ENCODE measurements around the gene CHN2. TPM values are rescaled to one million over a fixed set of nuclear protein-coding genes. Genes with fewer than 3 reads are reported as not detected.

The CHN2 gene
- total RNA-seq, 1 donor from 2014 or later, result 36.1 TPM

GRCh38 chr7:29326864-29327263 lies 132.3 kb downstream of the CHN2 start:
- H3K27me3 ChIP-seq (ENCODE audit: low read depth), result no peaks in the 10 kb centered on the region
- no peak for TF ChIP-seq CTCF (IDR thresholded peaks at IDR 0.05; ENCODE audit: borderline replicate concordance)
- no peak for DNase-seq
- H3K4me3 ChIP-seq, result no peak overlapping the region
- H3K36me3 ChIP-seq, result no peaks in the 10 kb centered on the region
- H3K27ac ChIP-seq (replicated peaks), result no peak overlapping the region
- intact Hi-C loops (cut with micrococcal nuclease), result no loop called here
- no peaks in the 10 kb centered on the region for H3K9me3 ChIP-seq (replicated peaks)
- peaks cover 24% of the 10 kb centered on the region for H3K4me1 ChIP-seq

- intact Hi-C loops (cut with micrococcal nuclease), result no loop called here
- no peaks in the 10 kb centered on the region for H3K36me3 ChIP-seq
- peaks cover 24% of the 10 kb centered on the region for H3K4me1 ChIP-seq
- H3K4me3 ChIP-seq, result no peak overlapping the region
- no peak for TF ChIP-seq CTCF (IDR thresholded peaks at IDR 0.05; ENCODE audit: borderline replicate concordance)
- no peaks in the 10 kb centered on the region for H3K27me3 ChIP-seq (ENCODE audit: low read depth)
- DNase-seq, result no peak
- no peaks in the 10 kb centered on the region for H3K9me3 ChIP-seq (replicated peaks)
- no peak overlapping the region for H3K27ac ChIP-seq (replicated peaks)
Measured at GRCh38 chr7:29327455-29327854, 132.9 kb downstream of the CHN2 start.

GRCh38 chr7:29328045-29328444 lies 133.5 kb downstream of the CHN2 start:
- intact Hi-C loops (cut with micrococcal nuclease), result no loop called here
- H3K27ac ChIP-seq (replicated peaks), result no peak overlapping the region
- H3K4me1 ChIP-seq, result peaks cover 24% of the 10 kb centered on the region
- no peaks in the 10 kb centered on the region for H3K9me3 ChIP-seq (replicated peaks)
- no peak for TF ChIP-seq CTCF (IDR thresholded peaks at IDR 0.05; ENCODE audit: borderline replicate concordance)
- no peak for DNase-seq
- no peaks in the 10 kb centered on the region for H3K27me3 ChIP-seq (ENCODE audit: low read depth)
- no peaks in the 10 kb centered on the region for H3K36me3 ChIP-seq
- no peak overlapping the region for H3K4me3 ChIP-seq

- Histone ChIP-seq H3K4me1 (peaks cover 24% of the 10 kb centered on the region), H3K9me3 (replicated peaks) (no peaks in the 10 kb centered on the region), H3K27ac (replicated peaks) (no peak overlapping the region), H3K27me3 (ENCODE audit: low read depth) (no peaks in the 10 kb centered on the region), H3K4me3 (no peak overlapping the region), H3K36me3 (no peaks in the 10 kb centered on the region)
- intact Hi-C loops (cut with micrococcal nuclease), result no loop called here
- no peak for TF ChIP-seq CTCF (IDR thresholded peaks at IDR 0.05; ENCODE audit: borderline replicate concordance)
- no peak for DNase-seq
Measured at GRCh38 chr7:29328811-29329210, 134.2 kb downstream of the CHN2 start.

GRCh38 chr7:29329686-29330085 lies 135.1 kb downstream of the CHN2 start:
- intact Hi-C loops (cut with micrococcal nuclease), result no loop called here
- no peak overlapping the region for H3K27ac ChIP-seq (replicated peaks)
- no peak for TF ChIP-seq CTCF (IDR thresholded peaks at IDR 0.05; ENCODE audit: borderline replicate concordance)

GRCh38 chr7:29330136-29330535 lies 135.6 kb downstream of the CHN2 start:
- Histone ChIP-seq H3K4me3 (no peak overlapping the region), H3K4me1 (peaks cover 24% of the 10 kb centered on the region), H3K9me3 (replicated peaks) (no peaks in the 10 kb centered on the region), H3K27ac (replicated peaks) (no peak overlapping the region), H3K36me3 (no peaks in the 10 kb centered on the region), H3K27me3 (ENCODE audit: low read depth) (no peaks in the 10 kb centered on the region)
- intact Hi-C loops (cut with micrococcal nuclease), result no loop called here
- no peak for DNase-seq
- TF ChIP-seq CTCF (IDR thresholded peaks at IDR 0.05; ENCODE audit: borderline replicate concordance), result no peak

More at GRCh38 chr7:29329686-29330085, 135.1 kb downstream of the CHN2 start:
- Histone ChIP-seq H3K4me1 (peaks cover 24% of the 10 kb centered on the region), H3K36me3 (no peaks in the 10 kb centered on the region), H3K27me3 (ENCODE audit: low read depth) (no peaks in the 10 kb centered on the region), H3K9me3 (replicated peaks) (no peaks in the 10 kb centered on the region), H3K4me3 (no peak overlapping the region)
- no peak for DNase-seq
